Stimulated activated CD4-positive, alpha-beta T cell treated with anti-CD3 and anti-CD28 coated beads, Interleukin-12 subunit alpha, Interleukin-12 subunit beta, amount 100 ng/mL, for 4 hours (primary cell): ENCODE measurements around the gene FAM227A.
A peak's percentile ranks its signal among the peaks of the same experiment; 100 is the strongest.

Experiments used
- DNase-seq: peaks from one replicate; pipeline ENCODE4 v3.0.0-alpha.2; 2020

FAM227A gene

DNA sequence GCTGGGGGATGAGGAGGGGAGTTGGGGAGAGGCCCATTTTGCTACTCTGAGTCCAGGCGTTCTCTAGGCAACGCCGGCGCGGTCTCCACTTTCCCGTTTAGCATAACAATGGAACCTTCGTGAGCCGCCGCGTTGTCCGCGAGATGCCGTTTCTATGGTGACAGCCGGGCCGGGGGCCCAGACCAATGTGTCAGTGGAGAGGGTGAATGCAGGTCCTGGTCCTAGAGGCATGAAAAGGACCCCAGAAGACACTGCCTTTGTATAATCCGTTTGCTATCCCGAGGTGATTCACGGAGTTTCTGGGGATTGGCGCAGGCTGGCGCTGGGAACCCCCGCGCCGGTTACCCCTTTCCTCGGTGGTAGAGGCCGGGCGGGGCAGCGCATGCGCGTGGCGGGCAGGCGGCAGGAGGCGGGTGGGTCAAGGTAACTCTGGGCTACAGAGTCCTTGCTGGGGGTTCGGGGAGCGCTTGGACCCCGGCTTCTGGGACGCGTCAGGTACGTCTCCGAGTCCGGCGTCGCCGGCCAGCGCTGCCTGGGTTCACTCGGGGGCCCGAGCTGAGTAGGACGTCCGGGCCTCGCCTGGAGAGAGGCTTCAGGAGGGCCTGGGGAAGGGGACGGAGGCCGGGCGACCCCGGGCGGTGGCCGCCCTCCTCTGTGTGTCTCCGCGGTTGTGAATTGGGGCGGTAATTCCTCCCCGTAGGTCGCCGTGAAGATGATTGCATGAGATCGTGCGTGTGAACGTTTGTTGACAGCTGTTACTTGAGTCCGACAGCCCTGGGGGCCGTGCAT lies at the start of gene FAM227A, which contains the start of gene CBY1:
Gene FAM227A, minus strand, starts transcription at position 137 of the 789 bp plus-strand sequence. CDS start 6,224 bp downstream, outside the sequence.
Gene CBY1, plus strand, starts transcription at position 383 of the 789 bp plus-strand sequence. CDS start 11,417 bp downstream, outside the sequence.
- DNase-seq, result peak; percentile 82

DNA sequence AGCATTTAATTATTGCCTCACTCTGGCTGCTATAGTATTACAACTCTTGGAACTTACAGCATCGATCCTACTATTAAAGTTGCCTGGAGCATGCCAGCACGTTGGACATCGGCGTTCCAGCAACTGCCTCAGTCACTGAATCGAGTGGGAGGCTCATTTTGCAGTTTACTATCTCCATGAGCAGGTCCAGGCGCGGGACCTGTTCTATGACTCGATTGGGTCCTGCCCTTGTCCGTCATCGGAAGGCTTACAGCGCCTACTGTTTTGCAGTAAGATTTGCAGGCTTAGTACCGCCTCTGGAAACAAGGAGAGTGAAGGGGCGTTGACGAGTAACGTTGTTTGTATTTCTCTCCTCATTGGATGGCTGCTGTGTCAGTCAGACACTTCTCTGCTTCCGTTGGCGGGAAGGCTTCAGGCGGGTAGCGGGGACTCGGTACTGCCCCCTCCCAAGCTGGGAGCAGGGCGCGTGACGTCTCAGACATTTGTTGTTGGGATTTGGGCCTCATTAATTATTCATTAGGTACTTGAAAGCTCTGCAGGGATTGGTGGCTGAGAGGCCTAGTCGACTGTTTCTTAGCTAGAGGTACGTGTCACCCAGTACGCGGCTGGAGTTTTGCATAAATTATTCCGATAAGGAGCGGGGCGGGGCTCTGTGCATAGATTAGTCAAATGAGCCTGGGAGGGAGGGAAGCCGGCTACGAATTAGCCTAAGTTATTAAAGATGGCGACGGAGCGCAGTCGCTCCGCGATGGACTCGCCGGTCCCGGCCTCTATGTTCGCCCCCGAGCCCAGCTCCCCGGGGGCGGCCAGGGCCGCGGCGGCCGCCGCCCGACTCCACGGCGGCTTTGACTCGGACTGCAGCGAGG lies 49.3 kb upstream of the FAM227A start, which contains the start of gene GTPBP1:
Gene GTPBP1, plus strand, starts transcription at position 710 of the 866 bp plus-strand sequence. Its CDS starts 12 bp downstream, at position 722.
- peak; percentile 89 for DNase-seq

DNA sequence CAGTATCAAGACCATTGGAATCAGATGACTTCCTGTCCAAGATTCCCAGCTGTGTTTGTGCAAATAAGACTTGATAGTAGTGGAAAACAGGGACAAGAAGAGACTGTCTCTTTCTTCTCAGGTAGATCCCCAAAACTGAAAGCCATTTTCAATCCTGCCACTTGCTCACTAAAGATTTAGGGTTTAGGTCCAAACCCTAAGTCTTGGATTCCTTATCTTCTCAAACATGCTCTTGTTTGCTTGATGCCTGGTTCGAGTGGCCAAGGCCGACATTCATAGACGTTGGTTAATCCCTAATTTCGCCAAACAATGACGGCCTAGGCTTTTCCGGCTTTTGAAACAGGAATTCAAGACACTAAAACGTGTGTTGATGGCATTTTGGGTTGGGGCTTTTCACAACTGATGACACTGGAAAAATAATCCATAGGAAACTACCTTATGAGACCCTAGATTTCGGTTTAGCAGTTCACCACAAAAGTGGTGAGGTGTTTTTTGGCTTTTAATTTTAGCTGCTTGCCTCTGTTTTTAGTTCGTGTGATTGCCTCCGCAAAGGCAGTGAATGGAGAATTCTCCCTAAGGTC lies 48.6 kb upstream of the FAM227A start:
- no peak for DNase-seq

DNA sequence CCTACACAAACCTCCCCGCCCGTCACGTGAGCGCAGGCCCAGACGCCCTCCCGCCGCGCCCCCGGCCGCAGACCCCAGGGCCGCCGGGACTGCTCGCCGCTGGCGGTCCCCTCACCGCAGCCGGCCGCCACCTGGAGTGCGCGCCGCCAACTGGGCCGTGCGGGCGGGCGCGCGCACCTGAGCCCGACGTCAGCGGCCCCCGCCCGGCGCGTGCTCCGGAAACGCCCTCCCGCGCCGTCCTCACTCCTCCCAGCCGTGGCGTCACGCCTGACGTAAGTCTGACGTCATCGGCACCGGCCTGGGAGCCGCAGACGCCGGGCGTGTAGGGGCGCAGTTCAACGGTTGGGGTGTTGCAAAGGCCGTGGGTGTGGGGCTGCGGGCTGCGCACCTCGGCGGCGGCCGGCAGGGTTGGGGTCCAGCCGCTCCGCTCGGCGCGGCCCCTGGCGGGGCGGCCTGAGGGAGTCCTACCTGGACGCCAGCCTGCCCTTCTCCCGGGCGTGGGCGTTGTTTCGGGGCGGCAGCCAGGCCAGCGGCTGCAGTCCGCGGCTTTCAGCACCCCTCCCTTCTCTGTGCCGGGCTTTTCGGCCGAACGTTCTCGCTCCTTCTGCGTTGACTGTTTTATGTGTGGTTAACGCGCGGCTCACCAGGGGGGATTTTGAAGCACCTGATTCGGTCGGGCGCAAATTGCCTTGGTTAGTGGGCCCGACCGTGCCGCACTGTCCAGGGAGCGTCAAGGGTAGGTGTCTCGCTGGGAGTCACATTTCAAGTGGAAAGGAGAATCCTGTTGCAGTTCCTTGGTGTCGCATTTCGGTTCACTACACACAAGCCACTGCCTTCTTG lies 44.8 kb upstream of the FAM227A start, which contains the start of gene JOSD1:
Gene JOSD1, minus strand, starts transcription at position 155 of the 840 bp plus-strand sequence. CDS start 956 bp downstream, outside the sequence.
- peak; percentile 98 for DNase-seq

DNA sequence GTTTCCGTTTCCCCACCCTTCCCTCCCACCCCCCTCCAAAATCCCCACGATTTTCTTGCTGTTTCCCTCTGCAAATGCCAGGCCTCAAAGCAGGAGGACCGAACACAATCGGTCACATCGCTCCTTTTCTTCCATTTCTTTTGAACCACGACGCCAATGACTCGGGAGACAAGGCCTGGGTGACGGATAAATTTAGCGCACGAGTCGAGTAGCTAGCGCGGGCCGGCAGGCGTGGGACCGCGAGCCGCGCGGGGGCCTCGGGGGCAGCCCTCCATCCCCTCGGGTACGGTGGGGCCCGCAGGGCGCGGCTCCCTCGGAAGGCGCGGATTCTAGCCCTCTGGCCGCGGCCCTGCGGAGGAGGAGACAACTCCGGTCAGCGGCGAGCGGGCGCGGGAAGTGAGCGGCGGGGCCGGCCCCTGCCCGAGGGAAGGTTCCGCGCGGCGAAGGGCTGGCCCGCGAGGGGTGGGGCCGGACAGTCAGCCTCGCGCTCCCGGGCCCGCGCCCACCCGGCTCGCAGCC lies 44.1 kb upstream of the FAM227A start:
- no peak for DNase-seq

DNA sequence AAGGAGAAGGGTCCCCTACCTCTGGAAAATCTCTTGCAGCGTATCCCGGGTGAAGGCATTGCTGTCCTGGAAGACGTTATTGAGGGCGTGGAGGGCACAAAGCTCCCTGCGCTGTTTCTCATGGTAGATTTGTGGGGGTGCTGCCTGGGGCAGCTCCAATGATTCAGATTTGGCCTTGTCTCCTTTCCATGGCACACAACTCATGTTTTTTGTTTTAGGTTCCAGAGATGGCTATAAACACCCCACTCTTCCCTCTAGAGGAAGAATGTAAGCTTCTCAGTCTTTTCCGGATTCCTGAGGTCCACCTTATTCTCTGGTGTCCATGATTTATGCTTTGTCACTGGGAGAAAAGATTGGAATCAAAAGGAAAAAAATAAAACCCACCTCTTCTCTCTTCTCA lies 43.6 kb upstream of the FAM227A start:
- DNase-seq, result no peak

DNA sequence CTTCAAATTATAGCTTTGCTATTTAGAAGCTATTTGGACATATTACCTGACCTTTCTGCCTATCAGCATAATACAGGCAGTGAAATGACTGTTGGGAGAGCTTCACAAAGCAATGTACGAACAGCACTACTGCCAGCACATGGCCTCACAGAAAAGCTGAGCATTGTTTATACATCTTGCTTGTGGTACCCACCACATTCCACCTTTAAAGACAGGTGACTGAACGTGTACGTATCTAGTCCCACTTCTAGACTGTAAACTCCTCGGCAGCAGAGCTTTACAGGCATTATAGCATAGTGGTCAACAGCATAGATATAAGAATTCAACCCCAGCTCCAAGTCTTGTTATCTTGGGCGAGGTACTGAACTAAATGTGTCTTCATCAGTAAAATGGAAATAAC lies 43.0 kb upstream of the FAM227A start:
- DNase-seq, result no peak

DNA sequence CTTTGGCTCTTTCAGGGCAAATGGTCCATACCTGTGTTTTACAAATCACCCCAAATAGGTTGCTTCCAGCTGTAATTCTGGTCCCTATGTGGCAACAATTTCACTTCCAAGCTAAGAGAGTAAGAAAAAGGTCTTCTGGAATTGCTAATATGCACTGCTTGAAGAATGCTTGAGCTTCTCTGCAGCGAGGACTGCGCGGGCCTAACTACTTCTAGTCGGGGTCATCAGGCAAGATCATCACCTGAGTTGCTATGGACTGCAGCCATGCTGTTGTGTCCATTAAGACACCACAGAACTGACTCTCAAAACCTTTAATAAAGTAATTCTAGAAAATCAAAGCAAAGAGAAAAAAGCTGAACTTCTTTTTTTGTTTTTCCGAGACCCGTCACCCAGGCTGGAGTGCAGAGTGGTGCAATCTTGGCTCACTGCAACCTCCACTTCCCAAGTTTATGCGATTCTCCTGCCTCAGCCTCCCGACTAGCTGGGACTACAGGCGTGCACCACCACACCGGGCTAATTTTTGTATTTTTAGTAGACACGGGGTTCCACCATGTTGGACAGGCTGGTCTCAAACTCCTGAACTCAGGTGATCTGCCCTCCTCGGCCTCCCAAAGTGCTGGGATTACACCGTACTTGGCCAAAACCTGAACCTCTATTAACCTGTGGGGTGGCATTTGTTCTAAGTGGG lies 42.4 kb upstream of the FAM227A start:
- no peak for DNase-seq

DNA sequence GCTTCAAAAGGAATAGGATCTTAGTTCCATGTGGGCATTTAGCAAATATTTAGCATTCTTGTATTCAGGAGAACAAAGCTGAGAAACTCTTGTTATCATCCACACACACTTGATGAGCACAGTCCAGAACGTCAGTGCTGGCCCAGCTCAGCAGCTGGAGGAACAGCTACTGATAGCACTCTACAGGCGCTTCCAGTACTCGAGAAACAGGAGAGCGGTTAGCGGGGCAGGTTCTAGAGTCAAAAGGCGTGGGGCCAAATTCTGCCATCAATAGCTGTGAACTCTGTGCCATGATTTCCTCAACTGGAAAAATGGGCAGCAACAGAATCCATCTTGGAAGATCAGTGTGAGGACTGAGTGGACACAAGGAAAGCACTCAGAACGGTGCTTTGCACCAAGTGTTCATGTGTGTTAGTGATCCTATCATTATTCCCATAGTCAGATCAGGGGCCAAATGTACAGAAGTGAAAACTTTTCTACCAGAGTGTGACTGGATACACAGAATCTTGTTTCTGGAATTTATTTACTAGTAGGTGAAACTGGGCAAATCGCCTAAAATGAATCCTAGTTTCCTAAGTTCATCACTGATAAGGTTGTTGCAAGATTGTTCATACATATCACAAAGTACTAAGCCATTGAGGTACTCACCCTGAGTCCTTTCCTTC lies 41.4 kb upstream of the FAM227A start:
- DNase-seq, result no peak

DNA sequence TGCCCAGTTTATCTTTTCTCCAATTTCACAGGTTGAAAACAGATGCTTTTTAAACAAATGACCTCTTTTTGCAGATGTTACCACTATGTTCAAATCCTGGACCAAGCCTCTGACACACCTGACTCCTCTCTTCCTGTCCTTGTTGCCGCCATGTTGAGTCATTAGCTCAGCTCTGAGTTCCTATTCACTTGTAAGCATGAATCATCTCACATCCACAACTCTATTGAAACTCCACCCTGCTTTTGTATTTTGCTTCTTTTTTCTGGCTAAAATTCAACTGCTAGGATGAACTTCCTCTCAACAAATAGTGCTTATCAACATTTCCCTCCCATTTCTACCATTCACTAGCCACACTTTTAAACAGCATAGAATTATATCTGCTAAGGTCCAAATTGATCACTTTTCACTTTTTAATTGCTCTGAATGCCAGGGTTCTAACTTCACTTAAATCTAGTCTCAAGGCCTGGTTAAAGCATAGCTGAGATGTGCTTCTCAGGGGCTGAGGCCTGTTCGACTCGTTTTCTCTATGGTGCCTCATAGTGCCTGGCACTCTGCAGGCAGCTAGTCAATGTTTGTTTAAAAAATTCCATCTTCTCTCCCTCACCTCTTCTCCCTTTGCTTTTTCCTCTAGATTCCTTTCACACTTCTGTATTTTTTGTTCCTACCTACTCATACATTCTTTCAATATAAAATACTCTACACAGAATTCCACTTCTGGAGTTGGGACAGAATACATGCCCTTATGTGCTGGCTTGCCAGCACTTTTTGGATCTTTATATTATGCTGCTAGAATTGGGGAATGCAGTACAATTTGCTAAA lies 40.6 kb upstream of the FAM227A start:
- DNase-seq, result peak; percentile 18

DNA sequence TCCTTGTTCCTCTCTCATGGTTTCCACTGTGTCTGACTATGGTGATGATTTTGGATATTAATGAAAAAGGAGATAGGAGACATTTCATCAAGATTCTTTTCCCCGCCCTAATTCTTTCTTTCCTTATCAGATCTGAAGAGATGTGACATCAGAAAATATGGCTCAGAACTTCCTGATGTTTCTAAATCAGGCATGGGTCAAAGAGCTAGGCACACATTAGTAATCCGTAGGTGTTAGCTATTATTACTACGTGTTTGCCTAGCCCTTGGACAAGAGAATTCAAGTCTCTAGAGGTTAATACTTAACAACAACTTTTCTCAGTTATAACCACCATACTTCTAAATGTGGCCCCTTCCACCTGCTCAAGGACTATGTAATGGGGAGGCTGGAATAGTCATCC lies 38.7 kb upstream of the FAM227A start:
- no peak for DNase-seq

DNA sequence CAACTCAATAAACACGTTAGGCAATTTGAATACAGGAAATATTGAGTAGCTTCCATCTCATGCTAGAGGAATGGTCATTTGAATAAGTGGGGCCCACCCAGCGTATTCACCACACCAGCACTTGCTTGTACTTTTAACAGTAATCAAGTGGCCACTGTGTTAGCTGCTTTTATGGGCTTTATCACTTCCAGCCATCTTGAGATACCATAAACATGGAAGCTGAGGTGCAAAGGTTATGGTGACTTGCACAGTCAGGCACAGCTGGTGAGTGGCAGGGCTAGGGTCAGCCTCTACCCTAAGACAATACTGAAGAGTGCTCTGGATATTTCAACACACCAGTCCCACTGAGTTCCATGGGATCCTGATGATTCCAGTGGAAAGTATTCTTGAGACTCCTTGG lies 37.9 kb upstream of the FAM227A start:
- DNase-seq, result no peak

DNA sequence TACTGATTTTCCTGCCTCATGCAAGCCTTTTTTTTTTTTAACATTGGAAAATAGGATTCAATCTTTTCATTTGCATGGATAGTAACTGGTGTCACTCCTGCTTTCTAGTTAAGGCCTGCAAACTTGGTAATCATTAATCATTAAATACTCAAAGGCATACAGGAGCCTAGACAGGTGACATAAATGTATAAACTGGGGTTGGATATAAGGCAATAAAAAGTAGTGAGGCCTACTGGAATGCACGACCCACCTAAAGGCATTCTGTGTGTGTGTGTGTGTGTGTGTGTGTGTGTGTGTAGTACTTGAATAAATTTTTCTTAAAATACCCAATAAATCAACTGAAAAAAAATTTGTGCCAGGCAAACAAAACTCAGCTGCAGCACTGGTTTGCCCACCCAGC lies 33.5 kb upstream of the FAM227A start:
- DNase-seq, result no peak

DNA sequence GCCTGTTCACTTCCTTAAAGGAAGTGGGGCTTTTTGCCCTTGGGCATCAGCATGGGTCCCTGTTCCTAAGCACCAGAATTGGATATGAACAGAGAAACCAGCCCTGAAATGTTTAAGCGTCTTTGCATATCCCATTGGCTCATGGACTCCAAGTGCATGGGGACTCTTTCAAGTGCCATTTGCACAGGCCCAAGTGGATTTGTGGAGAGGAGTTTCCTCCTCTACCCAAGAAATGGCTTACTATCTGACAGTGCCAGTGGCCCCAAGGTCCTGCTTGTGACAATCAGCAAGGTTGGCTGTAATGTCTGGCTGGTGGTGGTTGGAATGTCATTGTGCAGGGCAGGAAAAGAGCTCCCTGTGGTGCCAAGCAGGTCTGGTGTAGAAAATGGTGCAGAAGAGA lies 29.6 kb upstream of the FAM227A start:
- no peak for DNase-seq

DNA sequence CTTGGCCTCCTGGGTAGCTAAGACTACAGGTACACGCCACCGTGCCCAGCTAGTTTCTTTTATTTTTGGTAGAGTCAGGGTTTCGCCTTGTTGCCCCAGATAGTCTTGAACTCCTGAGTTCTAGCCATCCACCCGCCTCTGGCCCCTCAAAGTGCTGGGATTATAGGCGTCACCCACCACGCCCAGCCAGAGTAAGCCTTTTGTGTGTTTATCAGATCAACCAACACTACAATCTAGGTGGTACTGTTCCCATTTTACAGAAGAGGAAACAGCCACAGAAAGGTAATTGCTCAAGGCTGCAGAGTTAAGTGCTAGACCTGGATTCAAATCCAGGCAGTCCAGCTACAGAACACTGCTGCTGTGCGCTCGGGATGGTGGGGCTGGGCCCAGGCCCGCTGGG lies 28.7 kb upstream of the FAM227A start:
- no peak for DNase-seq

DNA sequence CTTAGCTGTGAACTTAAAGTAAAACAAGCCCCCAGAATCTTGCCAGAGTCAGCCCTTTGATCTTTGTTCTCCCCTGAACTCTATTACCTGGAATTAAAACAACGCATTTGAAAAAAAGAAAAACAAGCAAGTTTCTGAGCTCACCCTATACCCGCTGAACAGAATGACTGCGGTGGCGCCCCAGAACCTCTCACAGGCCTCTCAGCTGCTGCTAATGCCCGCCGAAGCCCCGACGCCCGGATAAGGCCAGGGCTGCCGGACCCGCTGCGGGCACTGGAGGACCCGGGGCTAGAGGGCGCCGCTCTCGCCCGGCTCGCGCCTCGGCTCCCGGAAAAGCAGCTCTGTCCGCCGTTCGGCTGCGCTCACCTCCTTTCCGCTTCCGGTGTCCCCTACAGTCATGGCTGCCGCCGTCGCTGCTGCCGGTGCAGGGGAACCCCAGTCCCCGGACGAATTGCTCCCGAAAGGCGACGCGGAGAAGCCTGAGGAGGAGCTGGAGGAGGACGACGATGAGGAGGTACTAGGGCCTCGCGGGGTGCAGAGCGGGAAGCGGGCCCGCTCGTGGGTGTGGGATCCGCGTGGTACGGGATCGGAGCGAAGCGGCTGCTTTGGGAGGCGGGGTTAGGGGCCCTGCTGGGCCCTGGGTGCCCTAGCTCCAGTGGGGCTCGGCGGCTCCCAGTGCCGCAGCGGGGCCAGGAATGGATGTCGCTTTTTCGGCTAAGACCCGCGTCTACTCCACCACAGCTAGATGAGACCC lies 25.6 kb upstream of the FAM227A start, which contains the start of gene TOMM22:
Gene TOMM22, plus strand, starts transcription at position 376 of the 754 bp plus-strand sequence. Its CDS starts 22 bp downstream, at position 398.
- peak; percentile 78 for DNase-seq

DNA sequence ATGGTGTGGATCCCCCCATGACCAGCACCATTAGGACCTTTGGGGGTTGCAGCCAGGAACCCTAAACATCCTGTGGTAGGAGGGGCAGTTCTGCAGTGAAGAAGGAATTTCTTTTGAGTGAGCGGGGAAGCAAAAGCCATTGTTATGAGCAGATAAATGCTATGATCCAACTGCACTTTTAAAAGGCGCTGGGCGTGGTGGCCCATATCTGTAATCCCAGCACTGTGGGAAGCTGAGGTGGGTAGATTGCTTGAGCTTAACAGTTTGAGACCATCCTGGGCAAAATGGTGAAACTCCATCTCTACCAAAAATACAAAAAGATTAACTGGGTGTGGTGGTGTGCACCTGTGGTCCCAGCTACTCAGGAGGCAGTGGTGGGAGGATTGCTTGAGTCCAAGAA lies 19.6 kb upstream of the FAM227A start:
- DNase-seq, result no peak

DNA sequence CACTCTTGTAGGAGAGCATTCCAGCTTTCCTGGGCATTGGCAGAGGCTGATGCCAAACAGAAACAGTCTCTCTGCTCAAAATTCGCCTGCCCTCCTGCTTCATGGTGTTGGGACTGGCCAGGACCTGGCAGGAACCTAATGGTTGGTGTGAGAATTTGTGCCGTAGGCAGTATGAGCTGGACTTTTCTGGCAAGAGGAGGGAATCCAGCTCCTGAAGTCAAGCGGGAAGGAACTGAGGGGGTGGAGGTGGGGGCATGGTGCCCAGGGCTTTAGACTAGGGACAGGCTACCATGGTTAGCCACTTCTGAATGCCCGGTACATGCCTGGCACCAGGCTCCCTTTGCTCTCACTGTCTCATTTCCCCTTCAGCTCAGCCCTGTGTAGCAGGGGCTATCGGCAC lies 18.7 kb upstream of the FAM227A start:
- no peak for DNase-seq
